ENCODE measurements around the gene PRICKLE1.

The PRICKLE1 gene

DNA sequence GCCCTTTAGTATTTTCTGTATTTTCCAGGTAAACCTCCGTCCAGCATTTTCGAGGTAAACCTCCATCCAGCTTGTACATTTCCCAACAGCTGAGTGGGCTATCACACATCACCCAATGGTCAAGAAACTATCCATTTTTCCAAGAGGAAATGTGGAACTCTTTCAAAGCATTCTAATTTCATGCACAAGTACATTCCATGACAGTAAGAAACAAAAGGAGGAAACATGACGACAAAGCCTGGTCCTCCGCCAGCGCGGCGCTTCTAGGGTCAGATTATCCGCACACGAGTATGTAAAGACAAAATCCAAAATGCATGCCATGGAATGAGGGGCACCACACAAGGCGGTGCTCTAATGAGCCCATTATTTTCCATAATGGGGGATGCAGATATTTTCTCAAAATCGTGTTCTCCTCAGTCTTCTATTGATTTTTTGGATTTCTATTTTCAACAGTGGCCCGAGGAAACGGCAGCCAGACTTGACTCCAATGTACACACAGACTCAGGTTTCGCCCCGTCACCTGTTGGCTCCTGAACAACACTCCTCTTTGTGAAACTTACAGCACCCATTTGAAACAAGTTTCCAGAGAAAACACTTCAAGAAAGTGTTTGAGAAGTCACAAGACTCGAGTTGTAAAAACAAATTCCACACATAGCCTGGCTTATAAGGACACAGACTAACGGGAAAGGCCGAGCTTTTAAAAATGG lies 107.4 kb downstream of the PRICKLE1 start:
- CTCF ChIA-PET: interaction anchor here (0.5 to 3.8 kb wide), 5 partner anchors 13 to 857 kb away, joined by 3 to 22 read pairs (median 3); no protein-coding TSS in a partner anchor
- no peaks in the 10 kb centered on the region for H3K9me3 Mint-ChIP-seq
- no peaks in the 10 kb centered on the region for H3K36me3 Mint-ChIP-seq
- peak overlapping the region; percentile 42 for H3K4me3 Mint-ChIP-seq
- DNase-seq: no peak
- no peak overlapping the region for H3K27ac Mint-ChIP-seq
- peaks cover 13% of the 10 kb centered on the region for H3K4me1 Mint-ChIP-seq
- peaks cover 61% of the 10 kb centered on the region for H3K27me3 Mint-ChIP-seq

DNA sequence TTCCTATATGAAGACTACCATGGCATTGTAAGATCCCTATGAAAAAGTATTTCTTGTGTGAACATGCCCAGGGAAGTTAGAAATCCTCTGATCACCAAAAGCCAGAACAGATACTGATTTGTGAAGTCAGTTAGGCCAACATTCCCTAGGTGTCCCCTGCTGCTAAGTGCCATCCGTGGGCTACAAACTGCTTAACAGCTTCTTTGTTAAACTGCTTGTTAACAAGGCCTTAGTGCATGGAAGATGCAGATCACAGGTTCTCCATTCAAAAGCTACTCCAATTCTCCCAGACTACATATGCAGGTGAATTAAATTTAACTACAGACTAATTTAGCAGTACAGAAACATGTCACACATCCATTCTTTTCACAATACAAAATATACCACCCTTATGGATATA lies 108.2 kb downstream of the PRICKLE1 start:
- no peak overlapping the region for H3K4me3 Mint-ChIP-seq
- no peaks in the 10 kb centered on the region for H3K9me3 Mint-ChIP-seq
- CTCF ChIA-PET: interaction anchor here (0.5 to 3.8 kb wide), 2 partner anchors 12 to 85 kb away, joined by 3 to 22 read pairs; no protein-coding TSS in a partner anchor
- peaks cover 54% of the 10 kb centered on the region for H3K27me3 Mint-ChIP-seq
- peaks cover 13% of the 10 kb centered on the region for H3K4me1 Mint-ChIP-seq
- no peaks in the 10 kb centered on the region for H3K36me3 Mint-ChIP-seq
- no peak overlapping the region for H3K27ac Mint-ChIP-seq
- no peak for DNase-seq

DNA sequence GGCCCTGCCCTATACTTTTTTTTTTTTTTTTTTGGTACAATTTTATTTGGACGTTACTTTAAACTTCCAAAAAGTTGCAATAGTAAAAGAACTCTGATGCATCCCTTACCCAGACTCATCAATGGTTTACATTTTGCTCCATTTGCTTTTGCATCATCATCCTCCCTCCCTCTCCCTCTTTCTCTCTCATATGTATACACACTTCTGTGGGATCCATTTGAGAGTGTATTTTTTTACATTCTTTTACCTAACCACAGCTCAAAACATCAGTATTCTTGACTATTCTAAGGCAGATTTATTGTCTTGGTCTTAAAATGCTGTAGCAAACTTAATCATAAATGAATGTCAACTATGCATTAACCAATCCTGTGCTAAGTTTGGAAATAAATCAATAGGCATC lies 111.6 kb downstream of the PRICKLE1 start:
- no peak overlapping the region for H3K4me3 Mint-ChIP-seq
- no peaks in the 10 kb centered on the region for H3K36me3 Mint-ChIP-seq
- no peaks in the 10 kb centered on the region for H3K9me3 Mint-ChIP-seq
- H3K27me3 Mint-ChIP-seq: peaks cover 25% of the 10 kb centered on the region
- peaks cover 5% of the 10 kb centered on the region for H3K4me1 Mint-ChIP-seq
- CTCF ChIA-PET: no interaction called here
- H3K27ac Mint-ChIP-seq: no peak overlapping the region
- DNase-seq: no peak

DNA sequence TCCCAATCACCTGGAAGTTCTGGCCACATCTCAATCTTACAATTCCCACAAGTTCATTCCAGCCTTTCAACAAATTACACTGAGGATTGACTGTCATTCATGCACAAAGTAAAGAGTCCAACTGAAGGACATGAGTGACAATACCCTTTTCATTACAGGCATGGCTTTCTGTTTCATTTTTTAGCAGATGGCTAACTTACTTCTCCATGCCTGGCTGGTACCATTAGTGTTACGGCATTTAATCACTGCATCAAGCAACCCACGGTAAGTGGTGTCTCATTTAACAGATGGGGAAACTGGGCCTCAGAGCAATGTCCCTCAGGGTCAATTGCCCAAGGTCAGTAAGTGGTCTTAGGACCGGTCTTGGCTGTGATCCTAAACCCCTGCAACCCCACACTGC lies 114.4 kb downstream of the PRICKLE1 start:
- Mint-ChIP-seq H3K36me3 (no peaks in the 10 kb centered on the region), H3K4me3 (no peak overlapping the region), H3K4me1 (peaks cover 1% of the 10 kb centered on the region), H3K9me3 (no peaks in the 10 kb centered on the region), H3K27ac (no peak overlapping the region), H3K27me3 (peaks cover 24% of the 10 kb centered on the region)
- DNase-seq: no peak
- CTCF ChIA-PET: no interaction called here

- Mint-ChIP-seq H3K4me3 (no peak overlapping the region), H3K9me3 (no peaks in the 10 kb centered on the region), H3K36me3 (no peaks in the 10 kb centered on the region), H3K27me3 (peaks cover 21% of the 10 kb centered on the region), H3K27ac (no peak overlapping the region), H3K4me1 (peaks cover 7% of the 10 kb centered on the region)
- CTCF ChIA-PET: interaction anchor here (1.5 kb wide), 1 partner anchor 9 kb away, joined by 4 read pairs; no protein-coding TSS in a partner anchor
- DNase-seq: no peak
Observed at GRCh38 chr12:42474391-42474790, 115.2 kb downstream of the PRICKLE1 start.

DNA sequence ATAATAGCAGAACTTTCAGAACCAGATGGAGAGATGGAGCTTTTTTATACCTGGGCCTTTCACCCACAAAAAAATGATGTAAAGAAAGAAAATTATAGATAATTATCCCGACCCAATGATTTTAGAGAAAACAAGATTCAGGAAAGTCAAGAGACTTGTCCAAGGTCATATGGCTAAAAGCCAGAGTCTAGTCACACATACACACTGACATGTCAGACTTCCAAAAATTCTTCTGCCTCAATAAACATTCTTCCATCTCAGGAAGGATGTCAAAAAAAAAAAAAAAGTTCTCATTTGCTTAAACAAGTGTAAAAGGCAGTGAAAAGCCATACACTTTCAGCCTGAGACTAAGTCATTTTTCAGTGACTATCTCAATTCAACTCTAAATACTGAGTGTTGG lies 116.0 kb downstream of the PRICKLE1 start:
- Mint-ChIP-seq H3K27ac (no peak overlapping the region), H3K4me3 (no peak overlapping the region), H3K4me1 (peaks cover 16% of the 10 kb centered on the region), H3K9me3 (no peaks in the 10 kb centered on the region), H3K36me3 (no peaks in the 10 kb centered on the region), H3K27me3 (peaks cover 25% of the 10 kb centered on the region)
- DNase-seq: no peak
- CTCF ChIA-PET: interaction anchor here (1.5 kb wide), 1 partner anchor 10 kb away, joined by 4 read pairs; no protein-coding TSS in a partner anchor

- Mint-ChIP-seq H3K27me3 (peaks cover 25% of the 10 kb centered on the region), H3K36me3 (no peaks in the 10 kb centered on the region), H3K9me3 (no peaks in the 10 kb centered on the region), H3K27ac (no peak overlapping the region), H3K4me3 (no peak overlapping the region), H3K4me1 (peaks cover 20% of the 10 kb centered on the region)
- no peak for DNase-seq
- CTCF ChIA-PET: interaction anchor here (1.5 kb wide), 1 partner anchor 10 kb away, joined by 4 read pairs; no protein-coding TSS in a partner anchor
Observed at GRCh38 chr12:42473130-42473529, 116.4 kb downstream of the PRICKLE1 start.

- peaks cover 20% of the 10 kb centered on the region for H3K4me1 Mint-ChIP-seq
- H3K27me3 Mint-ChIP-seq: peaks cover 25% of the 10 kb centered on the region
- no peak overlapping the region for H3K27ac Mint-ChIP-seq
- DNase-seq: no peak
- CTCF ChIA-PET: no interaction called here
- no peak overlapping the region for H3K4me3 Mint-ChIP-seq
- H3K36me3 Mint-ChIP-seq: no peaks in the 10 kb centered on the region
- H3K9me3 Mint-ChIP-seq: no peaks in the 10 kb centered on the region
Observed at GRCh38 chr12:42472376-42472775, 117.2 kb downstream of the PRICKLE1 start.

- DNase-seq: peak; percentile 27
- Mint-ChIP-seq H3K36me3 (no peaks in the 10 kb centered on the region), H3K27ac (peak overlapping the region; percentile 9), H3K27me3 (peaks cover 28% of the 10 kb centered on the region), H3K4me3 (peak overlapping the region; percentile 54), H3K4me1 (peaks cover 20% of the 10 kb centered on the region), H3K9me3 (no peaks in the 10 kb centered on the region)
- CTCF ChIA-PET: interaction anchor here (1.0 to 3.3 kb wide), 3 partner anchors 13 to 122 kb away, joined by 3 to 22 read pairs (median 3); no protein-coding TSS in a partner anchor
Observed at GRCh38 chr12:42469355-42470175, 120.0 kb downstream of the PRICKLE1 start.

DNA sequence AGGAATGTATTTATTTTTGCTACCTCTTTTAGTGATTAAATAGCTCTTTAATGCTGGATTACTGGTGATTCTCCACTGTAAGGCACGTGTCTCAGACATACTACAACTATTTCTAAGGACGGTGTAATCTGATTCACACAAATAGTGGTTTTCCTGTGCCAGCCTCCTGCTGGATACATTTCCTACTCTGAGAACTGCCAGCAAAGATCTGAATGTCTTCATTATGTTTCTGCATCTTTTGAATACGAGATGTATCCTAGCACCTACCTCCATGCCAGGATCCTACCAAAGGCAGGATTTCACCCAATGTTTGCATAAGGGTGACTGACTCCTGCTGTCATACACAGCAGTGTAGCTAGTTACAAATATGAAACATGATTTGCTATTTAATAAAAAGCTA lies 120.6 kb downstream of the PRICKLE1 start:
- Mint-ChIP-seq H3K36me3 (no peaks in the 10 kb centered on the region), H3K4me1 (peaks cover 20% of the 10 kb centered on the region), H3K9me3 (no peaks in the 10 kb centered on the region), H3K4me3 (no peak overlapping the region), H3K27me3 (peaks cover 28% of the 10 kb centered on the region), H3K27ac (no peak overlapping the region)
- CTCF ChIA-PET: interaction anchor here (1.2 to 3.3 kb wide), 3 partner anchors 13 to 100 kb away, joined by 3 to 22 read pairs (median 3); no protein-coding TSS in a partner anchor
- DNase-seq: no peak

- H3K27ac Mint-ChIP-seq: no peak overlapping the region
- H3K4me1 Mint-ChIP-seq: peaks cover 20% of the 10 kb centered on the region
- no peaks in the 10 kb centered on the region for H3K36me3 Mint-ChIP-seq
- no peak for DNase-seq
- H3K27me3 Mint-ChIP-seq: peaks cover 28% of the 10 kb centered on the region
- CTCF ChIA-PET: interaction anchor here (1.2 to 3.3 kb wide), 2 partner anchors 14 to 97 kb away, joined by 3 to 22 read pairs; no protein-coding TSS in a partner anchor
- no peaks in the 10 kb centered on the region for H3K9me3 Mint-ChIP-seq
- no peak overlapping the region for H3K4me3 Mint-ChIP-seq
Observed at GRCh38 chr12:42468341-42468821, 121.2 kb downstream of the PRICKLE1 start.

DNA sequence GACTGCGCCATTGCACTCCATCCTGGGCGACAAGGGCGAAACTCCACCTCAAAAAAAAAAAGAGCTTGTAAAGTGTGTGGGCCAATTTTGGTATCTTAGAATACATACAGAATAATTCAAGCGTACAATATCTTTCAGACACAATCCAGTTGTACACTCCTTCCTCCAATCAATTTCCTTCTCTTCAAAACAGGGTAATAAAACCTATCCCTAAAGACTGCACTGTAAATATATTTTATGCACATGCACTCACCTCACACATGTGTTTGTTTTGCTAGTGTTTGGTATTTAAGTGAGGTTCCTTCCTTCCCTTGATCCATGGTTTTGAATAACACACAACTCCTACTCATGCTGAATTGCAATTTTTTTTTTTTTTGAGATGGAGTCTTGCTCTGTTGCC lies 125.9 kb downstream of the PRICKLE1 start:
- no peak overlapping the region for H3K27ac Mint-ChIP-seq
- H3K4me1 Mint-ChIP-seq: peaks cover 5% of the 10 kb centered on the region
- CTCF ChIA-PET: no interaction called here
- no peaks in the 10 kb centered on the region for H3K9me3 Mint-ChIP-seq
- no peak overlapping the region for H3K4me3 Mint-ChIP-seq
- no peak for DNase-seq
- H3K36me3 Mint-ChIP-seq: no peaks in the 10 kb centered on the region
- peaks cover 9% of the 10 kb centered on the region for H3K27me3 Mint-ChIP-seq

GRCh38 chr12:42462486-42462885 lies 127.1 kb downstream of the PRICKLE1 start:
- DNase-seq: no peak
- CTCF ChIA-PET: no interaction called here

GRCh38 chr12:42459336-42459847 lies 130.2 kb downstream of the PRICKLE1 start:
- Mint-ChIP-seq H3K27me3 (peaks cover 3% of the 10 kb centered on the region), H3K4me3 (no peak overlapping the region)

More at GRCh38 chr12:42462486-42462885, 127.1 kb downstream of the PRICKLE1 start:
- Mint-ChIP-seq H3K9me3 (no peaks in the 10 kb centered on the region), H3K4me1 (no peaks in the 10 kb centered on the region), H3K27me3 (peaks cover 9% of the 10 kb centered on the region), H3K4me3 (no peak overlapping the region), H3K27ac (no peak overlapping the region), H3K36me3 (no peaks in the 10 kb centered on the region)

More at GRCh38 chr12:42459336-42459847, 130.2 kb downstream of the PRICKLE1 start:
- no peak for DNase-seq
- Mint-ChIP-seq H3K27ac (no peak overlapping the region), H3K9me3 (no peaks in the 10 kb centered on the region), H3K36me3 (no peaks in the 10 kb centered on the region), H3K4me1 (no peaks in the 10 kb centered on the region)
- CTCF ChIA-PET: no interaction called here

All from activated naive CD4-positive, alpha-beta T cell treated with anti-CD3 and anti-CD28 coated beads, Interleukin-2, amount 10 ng/mL, durations not matched to agents 7 days and 5 days (primary cell).